GM19324 (cell line): ENCODE measurements around the gene TMEM87B.
"Not testable (repeated sequence)": the region's sequence is repeated elsewhere in the genome, so short reads cannot be mapped to it uniquely, and the experiment has no call there.

Experiments used
- ATAC-seq: cut with Tn5 transposase; IDR thresholded peaks from one replicate; pipeline ENCODE4 v1.9.1; 2021; ENCODE audit warnings: mild to moderate bottlenecking, moderate library complexity; ENCODE audit not compliant: unreplicated experiment, low FRiP score

The TMEM87B gene

DNA sequence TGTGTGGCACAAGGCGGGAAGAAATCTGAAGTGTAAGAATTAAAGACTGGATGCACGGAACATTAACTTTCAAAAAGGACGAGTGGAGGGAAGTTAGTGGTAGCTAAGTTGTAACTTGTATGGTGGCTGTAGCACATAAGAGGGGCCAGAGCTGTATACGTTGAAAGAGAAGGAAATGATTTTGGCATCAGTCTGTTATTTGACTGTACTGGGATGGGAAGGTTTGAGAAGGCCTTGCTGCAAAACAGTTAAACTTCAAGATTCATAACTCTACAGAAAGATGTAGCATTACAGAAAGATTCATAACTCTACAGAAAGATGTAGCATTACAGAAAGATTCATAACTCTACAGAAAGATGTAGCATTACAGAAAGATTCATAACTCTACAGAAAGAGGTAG, 58.3 kb downstream of the TMEM87B start:
- not testable (repeated sequence) for ATAC-seq

DNA sequence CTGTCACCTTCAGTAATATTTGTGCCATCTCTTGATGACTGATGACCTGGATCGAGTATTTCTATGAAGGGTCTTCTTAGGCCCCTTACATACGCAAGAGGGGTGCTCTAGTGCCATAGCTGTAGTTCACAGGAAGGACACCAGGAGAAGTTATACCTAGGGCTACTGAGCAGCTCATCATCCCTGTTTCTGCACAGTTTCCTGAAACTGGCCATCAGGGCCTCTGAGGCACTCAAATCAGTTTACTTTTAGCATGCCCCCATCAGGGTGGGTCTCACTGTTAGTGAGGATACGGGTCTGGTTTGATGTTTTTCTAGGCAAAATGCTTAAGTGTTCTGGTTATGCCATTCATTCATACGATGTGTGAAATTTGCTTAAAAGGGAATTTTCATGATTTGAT, 63.1 kb downstream of the TMEM87B start:
- no peak for ATAC-seq

DNA sequence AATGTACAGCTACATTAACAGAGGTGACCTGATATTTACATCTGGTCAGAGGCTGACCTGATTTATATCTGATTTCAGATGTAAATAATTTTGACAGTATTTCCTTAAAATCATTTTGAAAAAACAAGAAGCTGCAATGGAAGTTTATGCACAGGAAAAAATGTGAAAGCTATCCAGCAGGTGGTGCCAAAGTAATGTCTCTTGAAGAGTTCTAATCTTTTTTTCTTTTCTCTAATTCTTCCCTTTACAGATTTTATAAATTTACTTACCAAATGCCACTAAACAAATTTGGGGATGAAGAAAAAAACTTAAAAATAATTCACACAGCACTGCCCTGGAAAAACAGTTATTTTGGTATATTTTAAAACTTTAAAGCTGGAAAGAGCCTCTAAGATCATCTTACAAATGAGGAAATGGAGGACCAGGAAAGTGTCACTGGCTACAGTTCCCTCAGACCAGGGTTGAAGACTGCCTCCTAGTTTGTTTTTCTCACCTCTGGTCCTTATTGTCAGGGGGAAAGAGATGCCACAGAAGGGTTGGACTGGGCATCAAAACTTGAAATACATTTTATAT, 66.7 kb downstream of the TMEM87B start:
- ATAC-seq: no peak

DNA sequence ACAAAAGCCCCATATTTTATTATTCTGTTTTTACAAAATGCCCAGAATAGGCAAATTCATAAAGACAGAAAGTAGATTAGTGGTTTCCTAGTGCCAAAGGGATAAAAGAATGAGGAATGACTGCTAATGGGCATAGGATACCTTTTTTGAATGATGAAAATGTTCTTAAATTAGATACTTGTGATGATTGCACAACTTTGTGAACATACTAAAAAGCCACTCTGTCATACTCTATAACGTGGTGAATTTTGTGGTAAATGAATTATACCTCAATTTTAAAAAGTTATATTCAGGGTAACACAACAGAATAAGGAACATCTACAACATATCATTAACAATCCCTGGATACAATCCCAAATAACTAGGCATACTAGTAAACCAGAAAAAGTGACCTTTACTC, 74.0 kb downstream of the TMEM87B start:
- no peak for ATAC-seq

DNA sequence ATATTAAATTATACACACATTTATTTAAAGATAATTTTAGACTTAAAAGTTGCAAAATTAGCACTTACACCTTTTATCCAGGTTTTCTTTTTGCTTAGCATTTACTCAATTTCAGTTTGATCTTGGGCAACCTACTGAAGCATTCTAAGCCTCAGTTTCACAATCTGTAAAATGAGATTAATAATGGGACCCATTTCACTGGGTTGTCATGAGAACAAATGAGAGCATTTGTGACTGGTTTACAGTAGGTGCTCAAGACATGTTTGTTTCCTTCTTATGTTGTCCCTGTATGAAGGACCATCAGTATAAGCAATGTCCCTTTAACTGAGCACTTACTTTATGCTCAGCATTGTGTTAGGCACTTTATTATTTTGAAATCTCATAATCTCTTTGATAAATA, 78.3 kb downstream of the TMEM87B start:
- ATAC-seq: no peak

DNA sequence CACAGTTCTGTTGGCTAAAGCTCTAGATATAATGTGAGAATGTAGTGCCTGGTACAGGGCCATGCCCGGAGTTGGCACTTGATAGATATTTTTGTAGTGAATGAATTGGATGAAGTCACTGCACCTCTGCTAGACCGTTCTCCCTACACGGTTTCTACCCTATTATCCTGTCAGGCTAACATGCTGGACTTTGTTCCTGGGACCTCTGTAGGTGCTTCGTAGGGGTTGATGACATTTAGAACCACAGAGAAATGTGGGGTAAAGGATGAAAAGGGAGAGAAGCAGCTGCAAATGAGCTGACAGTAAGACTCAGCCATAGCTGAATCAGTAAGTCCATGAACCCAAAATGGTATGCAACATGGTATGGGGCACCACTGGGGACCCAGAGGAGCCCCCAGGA, 79.1 kb downstream of the TMEM87B start:
- ATAC-seq: no peak

DNA sequence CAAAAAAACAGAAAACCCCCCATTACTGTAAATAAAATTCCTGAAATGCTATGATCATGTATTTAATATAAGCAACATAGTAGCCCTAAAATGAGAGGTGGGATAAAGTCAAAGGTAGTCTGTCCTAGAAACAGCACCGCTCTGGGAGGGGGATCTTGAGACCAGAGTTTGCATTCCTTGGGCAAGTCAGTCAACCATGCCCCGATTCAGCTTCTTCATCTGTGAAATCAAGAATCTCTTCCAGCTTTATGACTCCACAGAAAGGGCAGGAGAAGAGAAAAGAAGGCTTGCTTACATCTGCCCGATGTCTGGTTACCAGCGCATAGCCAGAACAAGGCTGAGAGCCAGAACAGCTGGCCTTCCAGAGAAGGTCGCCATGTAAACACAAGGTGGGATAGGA, 81.0 kb downstream of the TMEM87B start:
- ATAC-seq: no peak

DNA sequence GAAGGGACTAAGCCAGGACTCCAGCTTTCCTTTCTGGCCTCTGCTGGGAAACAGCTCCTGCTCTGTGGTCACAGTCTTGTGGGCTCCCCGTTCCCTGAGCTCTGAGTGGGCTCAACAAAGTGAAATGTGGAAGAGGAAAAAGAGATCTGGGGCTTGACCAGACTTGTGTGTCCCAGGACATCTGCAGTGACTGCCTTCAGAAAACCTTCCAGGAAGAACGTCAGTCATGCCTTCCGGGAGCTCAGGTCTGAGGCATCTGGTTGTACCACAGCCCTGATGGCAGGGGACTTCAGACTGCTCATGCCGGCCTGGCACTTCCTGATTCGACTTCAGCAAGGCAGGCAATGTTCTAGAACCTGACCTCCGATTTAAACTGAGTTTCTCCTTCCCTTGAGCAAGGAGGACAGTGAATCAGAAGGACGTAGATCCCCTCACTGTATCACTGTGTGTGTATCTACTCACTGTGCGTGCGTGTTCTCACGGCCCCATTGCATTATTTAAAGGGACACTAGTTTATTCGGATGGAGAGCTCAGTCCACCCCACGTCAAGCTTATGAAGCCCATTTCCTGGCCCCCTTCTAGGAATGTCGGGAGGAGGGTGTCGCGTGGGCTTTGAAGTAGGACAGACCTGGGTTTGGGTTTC, 82.6 kb downstream of the TMEM87B start:
- ATAC-seq: no peak

DNA sequence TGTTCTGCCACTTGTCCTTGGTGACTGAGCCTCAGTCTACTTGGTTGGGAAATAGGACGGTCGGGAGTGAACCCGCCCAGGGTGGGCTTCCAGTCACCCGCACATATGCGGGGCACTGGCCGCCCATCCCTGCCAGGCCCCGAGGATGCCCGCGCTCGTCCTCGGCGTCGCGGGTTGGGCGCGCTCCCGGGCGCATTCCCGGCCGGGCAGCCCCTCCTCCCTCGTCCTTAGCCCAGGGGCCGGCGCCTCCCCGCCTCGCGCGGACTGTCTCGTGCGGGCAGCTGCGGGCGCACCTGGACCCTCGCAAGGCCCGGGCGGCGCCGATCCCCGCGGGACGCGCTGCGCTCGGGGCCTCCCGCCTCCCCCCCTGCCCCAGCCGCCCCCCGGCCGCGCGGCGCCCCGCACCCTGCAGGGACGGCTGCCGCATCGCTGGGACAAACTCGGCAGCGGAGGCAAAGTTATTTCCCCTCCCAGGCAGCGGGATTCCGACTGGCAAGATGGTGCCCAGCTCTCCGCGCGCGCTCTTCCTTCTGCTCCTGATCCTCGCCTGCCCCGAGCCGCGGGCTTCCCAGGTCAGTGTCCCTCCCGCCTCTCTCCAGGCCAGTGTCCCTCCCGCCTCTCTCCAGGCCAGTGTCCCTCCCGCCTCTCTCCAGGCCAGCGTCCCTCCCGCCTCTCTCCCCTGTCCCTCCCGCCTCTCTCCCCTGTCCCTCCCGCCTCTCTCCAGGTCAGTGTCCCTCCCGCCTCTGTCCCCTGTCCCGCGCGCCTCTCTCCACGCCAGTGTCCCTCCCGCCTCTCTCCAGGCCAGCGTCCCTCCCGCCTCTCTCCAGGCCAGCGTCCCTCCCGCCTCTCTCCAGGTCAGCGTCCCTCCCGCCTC, 83.3 kb downstream of the TMEM87B start, which contains the start of gene FBLN7:
Gene FBLN7 (plus strand): TSS at position 227 of the 874 bp plus-strand sequence. CDS start 271 bp downstream, at position 498.
- no peak for ATAC-seq

DNA sequence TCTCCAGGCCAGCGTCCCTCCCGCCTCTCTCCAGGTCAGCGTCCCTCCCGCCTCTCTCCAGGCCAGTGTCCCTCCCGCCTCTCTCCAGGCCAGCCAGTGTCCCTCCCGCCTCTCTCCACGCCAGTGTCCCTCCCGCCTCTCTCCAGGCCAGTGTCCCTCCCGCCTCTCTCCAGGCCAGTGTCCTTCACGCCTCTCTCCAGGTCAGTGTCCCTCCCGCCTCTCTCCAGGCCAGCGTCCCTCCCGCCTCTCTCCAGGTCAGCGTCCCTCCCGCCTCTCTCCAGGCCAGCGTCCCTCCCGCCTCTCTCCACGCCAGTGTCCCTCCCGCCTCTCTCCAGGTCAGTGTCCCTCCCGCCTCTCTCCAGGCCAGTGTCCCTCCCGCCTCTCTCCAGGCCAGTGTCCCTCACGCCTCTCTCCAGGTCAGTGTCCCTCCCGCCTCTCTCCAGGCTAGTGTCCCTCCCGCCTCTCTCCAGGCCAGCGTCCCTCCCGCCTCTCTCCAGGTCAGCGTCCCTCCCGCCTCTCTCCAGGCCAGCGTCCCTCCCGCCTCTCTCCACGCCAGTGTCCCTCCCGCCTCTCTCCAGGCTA, 84.1 kb downstream of the TMEM87B start:
- ATAC-seq: not testable (repeated sequence)

DNA sequence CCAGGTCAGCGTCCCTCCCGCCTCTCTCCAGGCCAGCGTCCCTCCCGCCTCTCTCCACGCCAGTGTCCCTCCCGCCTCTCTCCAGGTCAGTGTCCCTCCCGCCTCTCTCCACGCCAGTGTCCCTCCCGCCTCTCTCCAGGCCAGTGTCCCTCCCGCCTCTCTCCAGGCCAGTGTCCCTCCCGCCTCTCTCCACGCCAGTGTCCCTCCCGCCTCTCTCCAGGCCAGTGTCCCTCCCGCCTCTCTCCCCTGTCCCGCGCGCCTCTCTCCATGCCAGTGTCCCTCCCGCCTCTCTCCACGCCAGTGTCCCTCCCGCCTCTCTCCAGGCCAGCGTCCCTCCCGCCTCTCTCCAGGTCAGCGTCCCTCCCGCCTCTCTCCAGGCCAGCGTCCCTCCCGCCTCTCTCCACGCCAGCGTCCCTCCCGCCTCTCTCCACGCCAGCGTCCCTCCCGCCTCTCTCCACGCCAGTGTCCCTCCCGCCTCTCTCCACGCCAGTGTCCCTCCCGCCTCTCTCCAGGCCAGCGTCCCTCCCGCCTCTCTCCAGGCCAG, 84.7 kb downstream of the TMEM87B start:
- ATAC-seq: not testable (repeated sequence)

DNA sequence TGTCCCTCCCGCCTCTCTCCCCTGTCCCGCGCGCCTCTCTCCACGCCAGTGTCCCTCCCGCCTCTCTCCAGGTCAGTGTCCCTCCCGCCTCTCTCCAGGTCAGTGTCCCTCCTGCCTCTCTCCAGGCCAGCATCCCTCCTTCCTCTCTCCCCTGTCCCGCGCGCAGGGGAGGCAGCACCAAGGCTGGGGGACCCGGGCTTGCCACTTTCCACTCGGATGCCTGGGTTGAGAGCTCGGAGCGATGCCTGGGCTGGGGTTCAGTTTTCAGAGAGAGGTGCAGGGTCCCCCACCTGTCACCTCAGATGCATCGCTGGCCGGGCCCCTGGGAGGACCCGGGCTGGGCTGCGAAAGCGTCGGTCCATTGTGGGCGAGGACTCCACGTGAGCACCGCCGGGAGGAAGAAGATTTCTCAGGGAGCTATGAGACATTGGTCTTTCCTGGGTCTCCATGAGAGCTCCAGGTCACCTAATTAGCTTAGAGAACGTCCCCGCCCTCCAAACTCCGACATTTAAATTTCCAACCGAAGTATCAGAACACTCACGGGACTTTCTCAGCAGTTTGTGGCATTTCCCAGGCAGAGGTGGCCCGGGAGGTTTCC, 85.2 kb downstream of the TMEM87B start:
- ATAC-seq: no peak

DNA sequence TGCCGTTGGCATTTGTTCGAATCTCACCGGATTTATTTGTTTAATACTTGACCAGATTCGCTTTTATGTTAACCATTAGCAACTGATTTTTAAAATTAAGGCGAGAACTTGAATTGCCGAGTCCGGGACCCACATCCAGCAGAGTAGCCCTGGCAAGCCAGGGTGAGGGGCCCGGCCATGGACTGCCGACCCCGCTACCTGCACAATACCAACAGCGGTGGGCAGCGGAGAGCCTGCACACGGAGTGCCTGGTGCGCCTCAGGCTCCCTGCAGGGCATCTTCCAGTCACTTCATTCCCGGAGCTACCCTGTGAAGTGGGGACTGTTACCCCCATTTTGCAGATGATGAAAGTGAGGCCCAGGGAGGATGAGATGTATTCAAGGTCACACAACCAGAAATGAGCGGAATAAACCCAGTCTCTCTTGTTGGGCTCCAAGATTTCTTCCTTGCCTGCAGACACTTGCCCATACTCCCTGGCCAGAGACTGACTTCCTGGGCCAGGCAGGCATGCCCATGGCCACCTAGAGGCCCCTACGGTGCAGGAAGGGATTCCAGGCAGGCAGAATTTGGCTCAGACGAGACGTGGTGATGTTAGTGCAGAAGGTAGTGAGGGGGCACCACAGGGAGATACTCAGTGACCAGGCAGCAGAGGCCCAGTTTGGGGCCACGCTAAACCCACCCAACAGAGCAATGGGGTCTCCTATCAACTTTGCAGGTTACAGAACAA, 86.0 kb downstream of the TMEM87B start:
- no peak for ATAC-seq

DNA sequence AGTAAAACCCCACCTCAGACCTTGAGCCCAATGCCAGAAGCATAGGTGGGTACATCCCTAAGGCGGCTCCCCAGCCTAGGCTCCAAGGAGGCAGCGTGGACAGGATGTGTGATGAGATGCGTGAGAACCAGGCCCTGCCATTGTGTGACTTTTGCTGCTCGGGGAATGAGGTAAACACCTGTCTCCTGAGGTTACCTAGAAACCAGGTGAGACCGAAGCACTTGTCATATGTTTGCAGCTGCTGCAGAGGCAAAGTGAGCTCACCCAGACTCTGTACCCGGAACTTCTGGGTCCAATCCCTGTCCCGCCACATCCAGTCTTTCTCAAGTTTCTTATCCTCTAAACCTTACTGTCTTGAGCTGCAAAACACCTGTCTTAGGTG, 86.5 kb downstream of the TMEM87B start:
- ATAC-seq: no peak

DNA sequence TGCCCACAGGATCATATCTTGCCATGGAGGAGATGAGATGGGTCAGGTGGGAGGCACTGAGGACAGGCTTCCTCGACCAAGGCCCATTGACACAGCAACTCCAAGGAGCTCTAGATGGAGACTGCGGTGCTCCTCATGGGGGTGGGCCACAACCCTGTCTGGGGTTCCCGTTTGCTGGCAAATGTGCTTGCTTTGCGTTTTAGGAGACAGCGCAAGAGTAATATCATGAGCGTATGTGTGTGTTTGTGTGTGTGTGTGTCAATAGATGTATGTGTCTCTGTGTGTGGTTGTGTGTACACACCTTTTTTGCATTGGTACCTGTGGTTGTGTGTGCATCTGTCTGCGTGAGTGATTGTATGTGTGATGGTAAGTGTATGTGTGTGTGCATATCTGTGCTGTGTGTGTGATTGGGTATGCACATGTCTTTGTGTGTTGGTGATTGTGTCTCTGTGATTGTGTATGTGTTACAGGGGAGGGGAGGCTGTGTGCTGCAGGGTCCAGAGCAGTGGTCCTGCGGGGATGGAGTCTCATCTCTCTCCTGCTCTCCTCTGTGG, 87.5 kb downstream of the TMEM87B start:
- no peak for ATAC-seq

DNA sequence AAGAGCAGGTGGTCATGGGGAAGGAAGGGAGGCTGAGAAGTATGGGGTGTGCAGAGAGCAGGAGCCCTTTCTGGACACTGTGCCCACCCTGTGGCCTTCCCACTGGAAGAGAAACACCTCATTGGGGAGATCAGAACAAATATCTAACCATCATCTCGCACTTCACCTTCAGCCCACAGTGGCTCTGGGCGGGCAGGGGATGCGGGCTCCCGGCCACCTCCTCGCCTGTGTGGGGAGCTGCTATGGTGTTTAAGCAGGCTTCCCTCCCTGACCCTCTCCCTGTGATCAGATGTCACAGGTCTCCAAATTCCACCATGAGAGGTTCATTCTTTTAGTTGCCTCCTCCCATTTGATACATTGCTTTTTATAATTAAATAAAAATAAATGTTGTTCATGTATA, 88.1 kb downstream of the TMEM87B start:
- ATAC-seq: no peak

DNA sequence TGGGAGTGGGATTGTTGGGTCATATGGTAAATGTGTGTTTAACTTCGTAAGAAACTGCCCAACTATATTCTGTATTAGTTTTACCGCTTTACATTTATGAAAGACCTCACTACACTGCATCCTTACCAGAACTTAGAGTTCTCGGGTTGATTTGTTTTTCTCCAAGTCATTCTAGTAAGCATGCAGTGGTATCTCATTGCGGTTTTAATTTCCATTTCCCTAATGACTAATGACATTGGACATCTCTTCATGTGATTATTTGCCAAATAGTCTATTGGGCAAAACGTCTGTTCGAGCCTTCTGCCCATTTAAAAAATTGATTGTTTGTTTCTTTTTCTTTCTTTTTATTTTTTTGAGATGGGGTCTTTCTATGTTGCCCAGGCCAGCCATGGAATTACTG, 89.9 kb downstream of the TMEM87B start:
- ATAC-seq: no peak

DNA sequence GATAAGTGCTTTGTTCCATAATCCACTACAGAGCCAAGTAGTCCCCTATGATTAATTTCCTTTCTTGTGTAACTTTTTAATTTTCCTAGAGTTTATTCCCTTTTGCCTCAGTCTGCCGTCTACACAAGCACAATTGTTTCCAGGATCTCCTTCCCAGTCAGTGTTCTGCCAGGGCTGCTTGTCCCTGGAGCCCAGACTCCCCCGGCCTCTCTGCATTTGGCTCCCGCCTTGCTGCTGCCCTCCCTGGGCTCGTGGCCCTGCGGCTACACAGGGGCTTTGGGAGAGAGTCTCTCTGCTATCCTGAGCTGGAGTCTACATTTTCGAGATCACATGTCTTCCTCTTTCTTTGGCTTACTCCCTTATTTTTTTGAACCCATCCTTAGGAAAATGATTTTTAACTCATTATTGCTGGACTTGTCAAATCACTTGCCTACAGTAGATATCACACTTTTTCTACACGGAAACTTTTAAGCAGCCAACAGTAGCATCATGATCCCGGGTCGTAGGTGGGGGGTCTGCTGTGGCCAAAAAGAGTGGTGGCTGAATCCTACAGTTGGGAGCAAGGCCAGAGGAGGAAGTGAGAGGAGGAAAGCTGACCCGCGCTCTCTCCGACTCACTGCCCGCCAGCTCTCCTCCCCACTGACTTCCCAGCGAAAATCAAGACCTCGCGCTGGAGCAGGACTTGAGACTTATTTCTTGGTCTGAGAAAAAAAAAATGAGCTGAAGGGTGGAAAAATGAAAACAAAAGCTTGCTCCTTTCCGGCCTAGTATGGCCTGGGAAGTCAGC, 92.5 kb downstream of the TMEM87B start:
- no peak for ATAC-seq

DNA sequence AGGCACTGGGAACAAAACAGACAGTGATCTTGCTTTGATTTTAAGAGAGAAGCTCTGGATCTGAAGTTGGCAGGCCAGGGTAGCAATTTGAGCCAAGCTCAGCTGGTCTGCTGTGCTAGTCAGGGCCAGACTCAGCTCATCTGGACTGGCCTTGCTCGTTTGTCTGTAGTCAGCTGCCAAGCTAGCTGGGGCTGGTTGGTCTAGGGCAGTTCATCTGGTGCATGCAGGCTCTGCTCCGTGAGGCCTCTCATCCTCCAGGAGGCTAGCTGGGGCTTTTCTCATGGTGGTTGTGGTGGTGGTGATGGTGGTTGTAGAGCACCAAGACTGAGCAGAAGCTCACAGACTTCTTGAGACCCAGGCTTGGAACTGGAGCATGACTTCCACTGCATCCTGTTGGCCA, 93.4 kb downstream of the TMEM87B start:
- ATAC-seq: no peak
